ENCODE results near the gene OSBPL2. TPM values are rescaled to one million over a fixed set of nuclear protein-coding genes. Genes with fewer than 3 reads are reported as not detected.

The OSBPL2 gene
- total and polyA plus RNA-seq, 4 donors, result 9.9 to 19.7 (median 12.3) TPM

- TF ChIP-seq SP1 (IDR thresholded peaks at IDR 0.05) (no peak), ZBTB33 (IDR thresholded peaks at IDR 0.05) (no peak), HNF4A (conservative IDR thresholded peaks at IDR 0.05) (peak in 1 of 2 donors; percentile 15)
- Histone ChIP-seq H3K36me3 (ENCODE audit: control insufficient read depth in 4 of 4, insufficient read depth in 3 of 4, low read depth in 1 of 4, low read length in 3 of 4) (peaks cover 5 to 27% (median 18%) of the 10 kb centered on the region in 4 donors), H3K4me1 (ENCODE audit: control insufficient read depth in 4 of 4, insufficient read depth in 4 of 4, low read length in 3 of 4) (peaks cover 0 to 11% (median 4%) of the 10 kb centered on the region in 4 donors), H3K9me3 (ENCODE audit: control insufficient read depth in 4 of 4, low read length in 3 of 4) (no peaks in the 10 kb centered on the region), H3K4me3 (ENCODE audit: low read depth in 1 of 3, low read length in 3 of 3) (no peak overlapping the region), H3K9ac (ENCODE audit: low read depth in 1 of 2, low read length in 2 of 2) (no peak overlapping the region), H3K27ac (ENCODE audit: low read depth in 1 of 2, low read length in 2 of 2) (no peak overlapping the region), H3K27me3 (ENCODE audit: control insufficient read depth in 4 of 4, insufficient read depth in 4 of 4, low read length in 3 of 4) (no peaks in the 10 kb centered on the region)
- DNase-seq (ENCODE audit: low spot score), result no peak
- 66% methylated on average over 29 of the region's 29 CpGs for WGBS
These were observed 45.0 kb upstream of the OSBPL2 start for GRCh38 chr20:62193079-62194025.

DNA sequence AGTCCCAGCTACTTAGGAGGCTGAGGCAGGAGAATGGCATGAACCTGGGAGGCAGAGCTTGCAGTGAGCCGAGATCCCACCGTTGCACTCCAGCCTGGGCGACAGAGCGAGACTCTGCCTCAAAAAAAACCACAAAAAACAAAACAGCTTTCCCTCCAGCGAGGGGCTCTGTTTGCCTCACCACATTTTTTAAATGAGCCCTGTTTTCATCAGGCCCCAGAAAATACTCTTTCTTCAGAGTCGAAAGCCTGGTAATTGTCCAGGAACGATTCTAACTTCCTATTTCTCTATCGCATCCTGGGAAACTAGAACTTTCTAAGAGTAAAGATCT, 43.3 kb upstream of the OSBPL2 start:
- TF ChIP-seq SP1 (IDR thresholded peaks at IDR 0.05) (no peak), NR2F2 (IDR thresholded peaks at IDR 0.05) (no peak), TAF1 (conservative IDR thresholded peaks at IDR 0.05) (no peak), REST (IDR thresholded peaks at IDR 0.05) (no peak), FOXA1 (IDR thresholded peaks at IDR 0.05) (no peak), YY1 (IDR thresholded peaks at IDR 0.05) (no peak), RAD21 (IDR thresholded peaks at IDR 0.05) (no peak), HNF4G (IDR thresholded peaks at IDR 0.05) (no peak), JUND (IDR thresholded peaks at IDR 0.05) (no peak), GABPA (IDR thresholded peaks at IDR 0.05 in 1 of 2, conservative IDR thresholded peaks at IDR 0.05 in 1 of 2) (no peak), CTCF (IDR thresholded peaks at IDR 0.05; ENCODE audit: low read depth, low read length, missing input control) (no peak), FOXA2 (IDR thresholded peaks at IDR 0.05) (no peak), EGR1 (IDR thresholded peaks at IDR 0.05; ENCODE audit: low read depth in 2 of 2) (no peak), HNF4A (conservative IDR thresholded peaks at IDR 0.05) (no peak), RXRA (IDR thresholded peaks at IDR 0.05) (no peak), ZBTB33 (IDR thresholded peaks at IDR 0.05) (no peak)
- TF ChIP-seq, protein P1, sequence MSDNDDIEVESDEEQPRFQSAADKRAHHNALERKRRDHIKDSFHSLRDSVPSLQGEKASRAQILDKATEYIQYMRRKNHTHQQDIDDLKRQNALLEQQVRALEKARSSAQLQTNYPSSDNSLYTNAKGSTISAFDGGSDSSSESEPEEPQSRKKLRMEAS (IDR thresholded peaks at IDR 0.05), result no peak
- TF ChIP-seq, protein P2, sequence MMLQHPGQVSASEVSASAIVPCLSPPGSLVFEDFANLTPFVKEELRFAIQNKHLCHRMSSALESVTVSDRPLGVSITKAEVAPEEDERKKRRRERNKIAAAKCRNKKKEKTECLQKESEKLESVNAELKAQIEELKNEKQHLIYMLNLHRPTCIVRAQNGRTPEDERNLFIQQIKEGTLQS (IDR thresholded peaks at IDR 0.05), result no peak
- Histone ChIP-seq H3K4me3 (ENCODE audit: low read depth in 1 of 3, low read length in 3 of 3) (no peak overlapping the region), H3K9ac (ENCODE audit: low read depth in 1 of 2, low read length in 2 of 2) (no peak overlapping the region), H3K9me3 (ENCODE audit: control insufficient read depth in 4 of 4, low read length in 3 of 4) (no peaks in the 10 kb centered on the region), H3K4me1 (ENCODE audit: control insufficient read depth in 4 of 4, insufficient read depth in 4 of 4, low read length in 3 of 4) (peaks cover 0 to 11% (median 4%) of the 10 kb centered on the region in 4 donors), H3K27ac (ENCODE audit: low read depth in 1 of 2, low read length in 2 of 2) (no peak overlapping the region), H3K27me3 (ENCODE audit: control insufficient read depth in 4 of 4, insufficient read depth in 4 of 4, low read length in 3 of 4) (no peaks in the 10 kb centered on the region), H3K36me3 (ENCODE audit: control insufficient read depth in 4 of 4, insufficient read depth in 3 of 4, low read depth in 1 of 4, low read length in 3 of 4) (peaks cover 17 to 32% (median 26%) of the 10 kb centered on the region in 4 donors)
- 90% methylated on average over 8 of the region's 8 CpGs for WGBS
- no peak for DNase-seq (ENCODE audit: low spot score)

All from liver (tissue), 9 donors.